ENCODE measurements around the gene ITGA7. TPM values are rescaled to one million over a fixed set of nuclear protein-coding genes. Genes with fewer than 3 reads are reported as not detected.

ITGA7 gene
- total and polyA plus RNA-seq, 9 donors, result 4.9 to 69.6 (median 25.9) TPM

DNA sequence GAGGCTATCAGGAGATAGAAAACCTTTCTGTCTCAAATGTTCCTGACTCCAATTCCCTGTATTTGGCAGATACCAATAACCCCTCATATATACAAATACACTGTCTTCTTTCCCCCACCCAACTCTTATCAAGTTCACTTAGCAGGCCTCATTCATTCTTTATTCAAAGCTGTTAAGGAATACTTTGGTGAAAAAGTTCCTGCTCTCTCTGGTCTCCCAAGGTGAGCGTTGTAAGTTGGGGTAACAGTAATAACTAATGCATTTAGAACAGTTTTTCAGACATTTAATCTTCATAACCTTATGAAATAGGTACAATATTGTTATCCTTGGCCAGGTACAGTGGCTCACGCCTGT lies 31.3 kb upstream of the ITGA7 start:
- intact Hi-C loops (cut with DNase I), result loop anchor here in 3 of 4 donors (2.0 to 10.0 kb wide), 4 partner anchors 193 to 896 kb away; partner anchors contain the start of genes BAZ2A (in 1 of the 3) and DGKA (in 1 of the 3)
- DNase-seq, result no peak
- Histone ChIP-seq H3K27ac (no peak overlapping the region), H3K4me1 (ENCODE audit: insufficient read depth) (peaks cover 2% of the 10 kb centered on the region), H3K9me3 (no peaks in the 10 kb centered on the region), H3K27me3 (no peaks in the 10 kb centered on the region), H3K36me3 (no peaks in the 10 kb centered on the region), H3K4me3 (no peak overlapping the region)
- 51 to 69% (median 63%) methylated on average over 2 of the region's 2 CpGs for WGBS, 3 donors
- TF ChIP-seq POLR2A (IDR thresholded peaks at IDR 0.05) (no peak), EP300 (IDR thresholded peaks at IDR 0.05) (no peak)
- TF ChIP-seq, protein P1, sequence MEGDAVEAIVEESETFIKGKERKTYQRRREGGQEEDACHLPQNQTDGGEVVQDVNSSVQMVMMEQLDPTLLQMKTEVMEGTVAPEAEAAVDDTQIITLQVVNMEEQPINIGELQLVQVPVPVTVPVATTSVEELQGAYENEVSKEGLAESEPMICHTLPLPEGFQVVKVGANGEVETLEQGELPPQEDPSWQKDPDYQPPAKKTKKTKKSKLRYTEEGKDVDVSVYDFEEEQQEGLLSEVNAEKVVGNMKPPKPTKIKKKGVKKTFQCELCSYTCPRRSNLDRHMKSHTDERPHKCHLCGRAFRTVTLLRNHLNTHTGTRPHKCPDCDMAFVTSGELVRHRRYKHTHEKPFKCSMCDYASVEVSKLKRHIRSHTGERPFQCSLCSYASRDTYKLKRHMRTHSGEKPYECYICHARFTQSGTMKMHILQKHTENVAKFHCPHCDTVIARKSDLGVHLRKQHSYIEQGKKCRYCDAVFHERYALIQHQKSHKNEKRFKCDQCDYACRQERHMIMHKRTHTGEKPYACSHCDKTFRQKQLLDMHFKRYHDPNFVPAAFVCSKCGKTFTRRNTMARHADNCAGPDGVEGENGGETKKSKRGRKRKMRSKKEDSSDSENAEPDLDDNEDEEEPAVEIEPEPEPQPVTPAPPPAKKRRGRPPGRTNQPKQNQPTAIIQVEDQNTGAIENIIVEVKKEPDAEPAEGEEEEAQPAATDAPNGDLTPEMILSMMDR (IDR thresholded peaks at IDR 0.05), result no peak

DNA sequence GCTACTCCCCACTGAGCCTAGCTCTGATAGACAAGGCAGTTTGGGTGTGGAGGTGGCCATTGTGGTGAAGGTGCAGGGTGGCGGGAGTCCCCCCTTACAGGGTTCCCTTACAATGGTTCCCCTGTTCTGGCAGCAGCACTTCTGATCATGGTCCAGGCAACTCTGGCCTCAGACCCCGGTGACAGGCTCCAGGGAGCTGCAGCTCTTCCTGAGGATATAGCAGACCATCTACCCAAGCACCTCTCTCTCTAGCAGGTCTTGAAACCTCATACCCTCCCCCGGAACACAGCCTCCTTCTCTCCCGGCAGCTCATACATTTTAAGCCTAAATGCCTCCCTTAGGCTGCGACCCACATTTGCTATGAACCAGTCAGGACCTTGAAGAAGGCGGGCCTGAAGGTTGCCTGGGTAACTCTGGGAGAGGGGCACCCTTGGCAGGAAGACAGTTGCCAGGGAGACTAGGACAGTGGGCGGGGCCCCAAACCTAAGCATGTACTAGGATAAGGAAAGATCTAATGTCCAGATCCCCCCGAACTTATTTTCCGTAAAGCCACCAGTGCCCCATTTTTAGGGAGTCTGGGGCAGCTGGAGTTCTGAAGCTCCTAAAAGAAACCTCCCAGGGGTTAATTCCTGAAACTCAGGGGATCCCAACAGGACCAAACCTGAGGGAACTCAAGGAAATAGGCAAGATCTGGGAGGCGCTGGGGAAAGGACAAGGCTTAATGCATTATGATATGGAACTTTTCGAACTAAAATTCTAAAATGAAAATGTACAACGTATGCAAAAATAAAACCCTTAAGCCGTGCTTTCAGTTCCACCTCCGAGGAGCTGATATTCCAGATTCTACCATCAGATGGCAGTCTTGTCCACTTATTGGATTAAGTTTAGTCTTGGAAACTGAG lies 30.7 kb upstream of the ITGA7 start:
- peak; percentile 12 for TF ChIP-seq POLR2A (IDR thresholded peaks at IDR 0.05)
- TF ChIP-seq EP300 (IDR thresholded peaks at IDR 0.05), result no peak
- TF ChIP-seq, protein P1 (IDR thresholded peaks at IDR 0.05), result peak; percentile 75 to 94 (median 93)
- Histone ChIP-seq H3K4me1 (ENCODE audit: insufficient read depth) (no peaks in the 10 kb centered on the region), H3K36me3 (no peaks in the 10 kb centered on the region), H3K27me3 (no peaks in the 10 kb centered on the region), H3K9me3 (no peaks in the 10 kb centered on the region), H3K4me3 (peak overlapping the region; percentile 51), H3K27ac (peak overlapping the region in 1 of 2 donors; percentile 75)
- DNase-seq, result peak; percentile 87 to 91 (median 87)
- 0 to 1% (median 1%) methylated on average over 14 of the region's 14 CpGs for WGBS, 3 donors
- intact Hi-C loops (cut with DNase I), result loop anchor here in 3 of 4 donors (2.0 to 10.0 kb wide), 4 partner anchors 194 to 896 kb away; partner anchors contain the start of genes BAZ2A (in 1 of the 3) and DGKA (in 1 of the 3)

DNA sequence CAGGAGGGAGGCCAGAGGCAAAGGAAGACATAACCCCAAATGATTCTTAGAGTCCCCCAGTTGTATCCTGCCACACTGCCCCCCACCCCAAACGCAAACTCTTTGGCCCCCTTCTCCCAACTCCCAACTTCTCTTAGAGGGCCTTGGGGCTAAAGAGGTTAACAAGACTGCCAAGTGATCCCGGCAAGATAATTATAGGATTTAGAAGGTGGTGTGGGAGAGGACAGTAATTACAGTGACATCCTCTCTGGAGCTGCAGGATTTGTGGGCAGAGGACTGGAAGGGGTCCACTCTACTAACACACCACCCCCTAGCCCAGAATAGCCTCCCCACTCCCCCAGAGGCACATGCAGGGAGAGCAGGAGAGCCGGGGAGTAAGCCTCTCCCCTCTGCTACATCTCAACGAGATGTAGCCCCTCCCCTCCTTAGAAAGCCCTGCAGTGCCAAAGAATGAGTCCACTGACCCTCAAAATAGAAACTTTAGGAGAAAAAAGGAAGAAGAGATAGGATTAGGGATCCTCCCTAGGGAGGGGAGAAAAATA lies 29.9 kb upstream of the ITGA7 start:
- Histone ChIP-seq H3K36me3 (no peaks in the 10 kb centered on the region), H3K4me3 (no peak overlapping the region), H3K9me3 (no peaks in the 10 kb centered on the region), H3K27ac (peak overlapping the region in 1 of 2 donors; percentile 75), H3K27me3 (no peaks in the 10 kb centered on the region), H3K4me1 (ENCODE audit: insufficient read depth) (no peaks in the 10 kb centered on the region)
- TF ChIP-seq, protein P1 (IDR thresholded peaks at IDR 0.05), result no peak
- no peak for TF ChIP-seq POLR2A (IDR thresholded peaks at IDR 0.05)
- no peak for TF ChIP-seq EP300 (IDR thresholded peaks at IDR 0.05)
- intact Hi-C loops (cut with DNase I), result loop anchor here in 3 of 4 donors (2.0 to 10.0 kb wide), 4 partner anchors 195 to 897 kb away; partner anchors contain the start of genes BAZ2A (in 1 of the 3) and DGKA (in 1 of the 3)
- DNase-seq, result no peak
- 2 to 10% (median 3%) methylated on average over 4 of the region's 4 CpGs for WGBS, 3 donors

DNA sequence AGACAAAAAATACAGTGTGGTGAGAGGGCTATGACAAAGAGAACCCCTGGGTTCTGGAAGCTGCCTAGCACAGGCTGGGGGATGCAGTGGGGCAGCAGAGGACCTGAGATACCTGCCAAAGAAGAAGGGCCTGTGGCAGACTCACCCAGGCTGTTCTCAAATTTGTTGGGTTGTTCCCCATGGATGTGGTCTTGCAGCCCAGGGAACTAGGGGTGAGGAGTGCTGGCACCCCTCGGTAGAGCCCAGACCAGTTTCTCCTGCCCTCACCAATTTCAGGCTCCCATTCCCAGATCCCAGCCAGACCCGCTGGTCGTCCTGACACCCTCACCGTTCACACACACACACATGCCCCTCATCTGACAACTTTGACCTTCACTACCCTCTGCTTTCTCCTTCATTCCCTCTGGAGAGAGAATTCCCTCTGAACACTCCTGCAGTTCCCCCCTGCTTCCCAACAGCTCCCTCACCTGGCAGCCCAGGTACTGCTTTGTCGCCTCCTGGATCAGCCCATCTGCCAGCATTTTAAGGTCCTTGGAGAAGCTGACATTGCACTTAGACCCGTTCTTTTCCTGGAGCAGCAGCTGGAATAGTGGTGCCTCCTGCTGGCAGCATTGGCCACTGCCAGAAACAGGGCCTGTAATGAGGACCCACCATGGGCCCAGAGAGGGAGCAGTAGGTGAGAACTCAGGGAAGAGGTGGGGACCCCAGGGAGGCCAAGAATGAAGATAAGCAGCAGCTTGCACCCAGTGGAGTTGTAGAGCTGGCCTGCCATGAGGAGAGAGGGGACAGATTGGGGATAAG lies 29.3 kb upstream of the ITGA7 start:
- Histone ChIP-seq H3K4me1 (ENCODE audit: insufficient read depth) (no peaks in the 10 kb centered on the region), H3K4me3 (no peak overlapping the region), H3K36me3 (no peaks in the 10 kb centered on the region), H3K27ac (peak overlapping the region in 1 of 2 donors; percentile 75), H3K27me3 (no peaks in the 10 kb centered on the region), H3K9me3 (no peaks in the 10 kb centered on the region)
- 25 to 38% (median 25%) methylated on average over 6 of the region's 6 CpGs for WGBS, 3 donors
- DNase-seq, result peak in 2 of 5 donors; percentile 66
- TF ChIP-seq, protein P1 (IDR thresholded peaks at IDR 0.05), result peak in 2 of 3 donors; percentile 29 to 33
- TF ChIP-seq POLR2A (IDR thresholded peaks at IDR 0.05), result no peak
- intact Hi-C loops (cut with DNase I), result loop anchor here in 2 of 4 donors (5.0 to 10.0 kb wide), 2 partner anchors 195 to 898 kb away; partner anchors contain the start of genes BAZ2A (in 1 of the 2) and DGKA (in 1 of the 2)

All from ovary (tissue), 9 donors.